H1 (cell line): Measurements from ENCODE around the gene EMC6. TPM values are rescaled to one million over a fixed set of nuclear protein-coding genes. Genes with fewer than 3 reads are reported as not detected.

Experiments used
- BACH1 ChIP-seq: IDR thresholded peaks from 2 replicates; pipeline ENCODE4 v1.6.1; 2012; ENCODE audit warnings: low read length, improper control_type of control experiment
- GABPA ChIP-seq: IDR thresholded peaks from 2 replicates; pipeline ENCODE4 v1.6.1; 2011; ENCODE audit warnings: mild to moderate bottlenecking, low read length, moderate library complexity, borderline replicate concordance; ENCODE audit not compliant: insufficient read depth
- KDM4A ChIP-seq: IDR thresholded peaks from one replicate; pipeline ENCODE4 v1.7.1; 2012; ENCODE audit warnings: low read depth, mild to moderate bottlenecking, moderate library complexity, low read length, inconsistent platforms; ENCODE audit not compliant: severe bottlenecking
- PHF8 ChIP-seq: fragments of 200-600 bp; sonication (generic); conservative IDR thresholded peaks from 2 replicates; pipeline ENCODE4 v1.7.1; 2012; ENCODE audit warnings: low read depth, mild to moderate bottlenecking, inconsistent platforms, low read length, moderate library complexity
- POLR2A ChIP-seq, 2 experiments: IDR thresholded peaks; 1 replicate in 1 of 2; 2 replicates in 1 of 2; pipeline ENCODE4 v1.6.1; 2011; ENCODE audit warnings: low read depth in 2 of 2, low read length in 2 of 2, mild to moderate bottlenecking in 2 of 2; ENCODE audit errors: control extremely low read depth in 1 of 2
- TAF7 ChIP-seq: optimal IDR thresholded peaks from 2 replicates; pipeline ENCODE3; 2011; ENCODE audit warnings: low read depth, mild to moderate bottlenecking, inconsistent platforms, low read length, moderate library complexity, borderline replicate concordance
- polyA plus RNA-seq, 7 experiments: library from polyadenylated mRNA; depleted of rRNA in 3 of 7; stranded (reverse) in 5 of 7; unstranded in 2 of 7; fragments of >200 nt in 5 of 7; fragments of 200-250 nt in 2 of 7; gene quantifications; 1 replicate in 5 of 7; 2 replicates in 1 of 7; 4 replicates in 1 of 7; pipeline versions ENCODE4 v1.2.1 to v1.2.3, GENCODE V29; 2011 to 2013; ENCODE audit warnings: missing spikeins in 2 of 7, mixed read lengths in 2 of 7
- total RNA-seq: library from RNA; stranded (reverse); fragmentation: NEBNext Ultra II Directional; extraction: Animal tissue kit (Norgen Biotek cat#: 25700); gene quantifications from 2 replicates; pipeline ENCODE4 v1.2.1, GENCODE V29; 2021
- TF ChIP-seq, protein P1 (sequence below): fragments of 300-600 bp; sonication (generic); IDR thresholded peaks from 2 replicates; pipeline ENCODE4 v1.7.1; 2012; ENCODE audit warnings: low read length, moderate library complexity, mild to moderate bottlenecking, inconsistent platforms; ENCODE audit not compliant: insufficient replicate concordance
- TF ChIP-seq, protein P2 (sequence below): IDR thresholded peaks from 2 replicates; pipeline ENCODE4 v1.6.1; 2012; ENCODE audit warnings: low read length, inconsistent platforms

EMC6 gene
- total and polyA plus RNA-seq, 2 of the 8 experiments (the other 6 are each of a cell fraction or from before 2014, with no cell fraction given): 81.5 to 193 TPM

DNA sequence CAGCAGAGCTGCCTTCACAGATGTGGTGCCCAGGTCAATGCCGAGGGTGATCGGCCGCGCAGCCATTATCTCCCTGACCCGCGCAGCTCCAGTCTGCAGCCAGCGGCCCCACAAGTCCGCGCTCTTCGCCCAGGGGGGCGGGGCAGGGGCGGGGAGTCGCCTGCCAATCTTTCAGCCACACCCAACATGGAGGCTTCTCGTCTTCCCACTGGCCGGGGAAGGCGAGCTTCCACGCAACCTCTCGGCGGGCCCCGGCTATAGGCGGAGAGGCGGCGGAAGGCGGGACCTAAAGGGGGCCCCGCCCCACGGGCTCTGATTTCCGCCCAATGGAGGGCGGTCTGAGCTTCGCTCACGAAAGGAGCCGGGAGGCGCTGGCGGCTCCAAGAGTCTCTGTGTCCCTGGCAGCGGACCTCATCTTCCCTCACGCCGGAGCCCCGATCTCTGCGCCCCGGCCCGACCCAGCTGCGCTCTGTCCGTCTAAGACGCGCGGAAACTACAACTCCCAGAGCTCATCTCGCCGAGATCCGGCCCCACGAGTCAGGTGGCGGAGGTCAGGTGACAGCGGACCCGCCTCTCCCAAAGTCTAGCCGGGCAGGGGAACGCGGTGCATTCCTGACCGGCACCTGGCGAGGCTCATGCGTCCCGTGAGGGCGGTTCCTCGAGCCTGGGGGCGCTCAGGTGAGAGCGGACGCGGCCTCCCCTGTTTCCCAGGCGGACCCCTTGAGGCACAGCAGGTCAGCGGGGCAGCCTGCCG is 32.3 kb upstream of the EMC6 start, which contains the start of the genes CTNS and SHPK (continued):
- TF ChIP-seq, protein P1, sequence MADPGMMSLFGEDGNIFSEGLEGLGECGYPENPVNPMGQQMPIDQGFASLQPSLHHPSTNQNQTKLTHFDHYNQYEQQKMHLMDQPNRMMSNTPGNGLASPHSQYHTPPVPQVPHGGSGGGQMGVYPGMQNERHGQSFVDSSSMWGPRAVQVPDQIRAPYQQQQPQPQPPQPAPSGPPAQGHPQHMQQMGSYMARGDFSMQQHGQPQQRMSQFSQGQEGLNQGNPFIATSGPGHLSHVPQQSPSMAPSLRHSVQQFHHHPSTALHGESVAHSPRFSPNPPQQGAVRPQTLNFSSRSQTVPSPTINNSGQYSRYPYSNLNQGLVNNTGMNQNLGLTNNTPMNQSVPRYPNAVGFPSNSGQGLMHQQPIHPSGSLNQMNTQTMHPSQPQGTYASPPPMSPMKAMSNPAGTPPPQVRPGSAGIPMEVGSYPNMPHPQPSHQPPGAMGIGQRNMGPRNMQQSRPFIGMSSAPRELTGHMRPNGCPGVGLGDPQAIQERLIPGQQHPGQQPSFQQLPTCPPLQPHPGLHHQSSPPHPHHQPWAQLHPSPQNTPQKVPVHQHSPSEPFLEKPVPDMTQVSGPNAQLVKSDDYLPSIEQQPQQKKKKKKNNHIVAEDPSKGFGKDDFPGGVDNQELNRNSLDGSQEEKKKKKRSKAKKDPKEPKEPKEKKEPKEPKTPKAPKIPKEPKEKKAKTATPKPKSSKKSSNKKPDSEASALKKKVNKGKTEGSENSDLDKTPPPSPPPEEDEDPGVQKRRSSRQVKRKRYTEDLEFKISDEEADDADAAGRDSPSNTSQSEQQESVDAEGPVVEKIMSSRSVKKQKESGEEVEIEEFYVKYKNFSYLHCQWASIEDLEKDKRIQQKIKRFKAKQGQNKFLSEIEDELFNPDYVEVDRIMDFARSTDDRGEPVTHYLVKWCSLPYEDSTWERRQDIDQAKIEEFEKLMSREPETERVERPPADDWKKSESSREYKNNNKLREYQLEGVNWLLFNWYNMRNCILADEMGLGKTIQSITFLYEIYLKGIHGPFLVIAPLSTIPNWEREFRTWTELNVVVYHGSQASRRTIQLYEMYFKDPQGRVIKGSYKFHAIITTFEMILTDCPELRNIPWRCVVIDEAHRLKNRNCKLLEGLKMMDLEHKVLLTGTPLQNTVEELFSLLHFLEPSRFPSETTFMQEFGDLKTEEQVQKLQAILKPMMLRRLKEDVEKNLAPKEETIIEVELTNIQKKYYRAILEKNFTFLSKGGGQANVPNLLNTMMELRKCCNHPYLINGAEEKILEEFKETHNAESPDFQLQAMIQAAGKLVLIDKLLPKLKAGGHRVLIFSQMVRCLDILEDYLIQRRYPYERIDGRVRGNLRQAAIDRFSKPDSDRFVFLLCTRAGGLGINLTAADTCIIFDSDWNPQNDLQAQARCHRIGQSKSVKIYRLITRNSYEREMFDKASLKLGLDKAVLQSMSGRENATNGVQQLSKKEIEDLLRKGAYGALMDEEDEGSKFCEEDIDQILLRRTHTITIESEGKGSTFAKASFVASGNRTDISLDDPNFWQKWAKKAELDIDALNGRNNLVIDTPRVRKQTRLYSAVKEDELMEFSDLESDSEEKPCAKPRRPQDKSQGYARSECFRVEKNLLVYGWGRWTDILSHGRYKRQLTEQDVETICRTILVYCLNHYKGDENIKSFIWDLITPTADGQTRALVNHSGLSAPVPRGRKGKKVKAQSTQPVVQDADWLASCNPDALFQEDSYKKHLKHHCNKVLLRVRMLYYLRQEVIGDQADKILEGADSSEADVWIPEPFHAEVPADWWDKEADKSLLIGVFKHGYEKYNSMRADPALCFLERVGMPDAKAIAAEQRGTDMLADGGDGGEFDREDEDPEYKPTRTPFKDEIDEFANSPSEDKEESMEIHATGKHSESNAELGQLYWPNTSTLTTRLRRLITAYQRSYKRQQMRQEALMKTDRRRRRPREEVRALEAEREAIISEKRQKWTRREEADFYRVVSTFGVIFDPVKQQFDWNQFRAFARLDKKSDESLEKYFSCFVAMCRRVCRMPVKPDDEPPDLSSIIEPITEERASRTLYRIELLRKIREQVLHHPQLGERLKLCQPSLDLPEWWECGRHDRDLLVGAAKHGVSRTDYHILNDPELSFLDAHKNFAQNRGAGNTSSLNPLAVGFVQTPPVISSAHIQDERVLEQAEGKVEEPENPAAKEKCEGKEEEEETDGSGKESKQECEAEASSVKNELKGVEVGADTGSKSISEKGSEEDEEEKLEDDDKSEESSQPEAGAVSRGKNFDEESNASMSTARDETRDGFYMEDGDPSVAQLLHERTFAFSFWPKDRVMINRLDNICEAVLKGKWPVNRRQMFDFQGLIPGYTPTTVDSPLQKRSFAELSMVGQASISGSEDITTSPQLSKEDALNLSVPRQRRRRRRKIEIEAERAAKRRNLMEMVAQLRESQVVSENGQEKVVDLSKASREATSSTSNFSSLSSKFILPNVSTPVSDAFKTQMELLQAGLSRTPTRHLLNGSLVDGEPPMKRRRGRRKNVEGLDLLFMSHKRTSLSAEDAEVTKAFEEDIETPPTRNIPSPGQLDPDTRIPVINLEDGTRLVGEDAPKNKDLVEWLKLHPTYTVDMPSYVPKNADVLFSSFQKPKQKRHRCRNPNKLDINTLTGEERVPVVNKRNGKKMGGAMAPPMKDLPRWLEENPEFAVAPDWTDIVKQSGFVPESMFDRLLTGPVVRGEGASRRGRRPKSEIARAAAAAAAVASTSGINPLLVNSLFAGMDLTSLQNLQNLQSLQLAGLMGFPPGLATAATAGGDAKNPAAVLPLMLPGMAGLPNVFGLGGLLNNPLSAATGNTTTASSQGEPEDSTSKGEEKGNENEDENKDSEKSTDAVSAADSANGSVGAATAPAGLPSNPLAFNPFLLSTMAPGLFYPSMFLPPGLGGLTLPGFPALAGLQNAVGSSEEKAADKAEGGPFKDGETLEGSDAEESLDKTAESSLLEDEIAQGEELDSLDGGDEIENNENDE: no peak
- TF ChIP-seq KDM4A (peak; percentile 97), GABPA (peak; percentile 27; the same call in 1 of the 2 replicates), POLR2A (IDR thresholded peaks at IDR 0.05; ENCODE audit: control extremely low read depth in 1 of 2, low read depth in 2 of 2, low read length in 2 of 2) (peak; percentile 55 to 66), BACH1 (no peak), TAF7 (peak; percentile 68), PHF8 (peak; percentile 77; the same call in 1 of the 2 replicates)
- TF ChIP-seq, protein P2, sequence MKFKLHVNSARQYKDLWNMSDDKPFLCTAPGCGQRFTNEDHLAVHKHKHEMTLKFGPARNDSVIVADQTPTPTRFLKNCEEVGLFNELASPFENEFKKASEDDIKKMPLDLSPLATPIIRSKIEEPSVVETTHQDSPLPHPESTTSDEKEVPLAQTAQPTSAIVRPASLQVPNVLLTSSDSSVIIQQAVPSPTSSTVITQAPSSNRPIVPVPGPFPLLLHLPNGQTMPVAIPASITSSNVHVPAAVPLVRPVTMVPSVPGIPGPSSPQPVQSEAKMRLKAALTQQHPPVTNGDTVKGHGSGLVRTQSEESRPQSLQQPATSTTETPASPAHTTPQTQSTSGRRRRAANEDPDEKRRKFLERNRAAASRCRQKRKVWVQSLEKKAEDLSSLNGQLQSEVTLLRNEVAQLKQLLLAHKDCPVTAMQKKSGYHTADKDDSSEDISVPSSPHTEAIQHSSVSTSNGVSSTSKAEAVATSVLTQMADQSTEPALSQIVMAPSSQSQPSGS: no peak
